GM12892 (cell line): ENCODE data around the gene FRY.

Experiments used
- POLR2A ChIP-seq: IDR thresholded peaks from 2 replicates; pipeline ENCODE4 v1.6.1; 2011; ENCODE audit warnings: low read depth, low read length, control low read depth
- POLR2AphosphoS5 ChIP-seq: IDR thresholded peaks from 2 replicates; pipeline ENCODE4 v1.6.1; 2011; ENCODE audit warnings: low read depth, low read length, control low read depth

- TF ChIP-seq POLR2AphosphoS5 (no peak), POLR2A (no peak)
Observed at GRCh38 chr13:32036126-32036695, 4.6 kb downstream of the FRY start.
